Cardiac fibroblast (primary cell): Measurements from ENCODE around the gene UGT3A1.
"Not testable (repeated sequence)": the region's sequence is repeated elsewhere in the genome, so short reads cannot be mapped to it uniquely, and the experiment has no call there.

ENCODE experiments used
- DNase-seq, 2 donors: peaks; one replicate each; pipeline versions ENCODE4 v3.0.0 to v3.0.0-alpha.2; 2010; ENCODE audit warnings: low read depth in 2 of 2
- H3K4me3 ChIP-seq, 2 donors: replicated peaks in 1 of 2; 1 replicate in 1 of 2; 2 replicates in 1 of 2; pipeline ENCODE4 v1.5.1; 2011; ENCODE audit warnings: low read depth in 2 of 2, low read length in 2 of 2, mild to moderate bottlenecking in 2 of 2, moderate library complexity in 1 of 2
- TF ChIP-seq, protein P1 (sequence below): IDR thresholded peaks from one replicate; pipeline ENCODE4 v1.5.1; 2011; ENCODE audit warnings: low read depth, mild to moderate bottlenecking, low read length, inconsistent platforms

Gene UGT3A1

DNA sequence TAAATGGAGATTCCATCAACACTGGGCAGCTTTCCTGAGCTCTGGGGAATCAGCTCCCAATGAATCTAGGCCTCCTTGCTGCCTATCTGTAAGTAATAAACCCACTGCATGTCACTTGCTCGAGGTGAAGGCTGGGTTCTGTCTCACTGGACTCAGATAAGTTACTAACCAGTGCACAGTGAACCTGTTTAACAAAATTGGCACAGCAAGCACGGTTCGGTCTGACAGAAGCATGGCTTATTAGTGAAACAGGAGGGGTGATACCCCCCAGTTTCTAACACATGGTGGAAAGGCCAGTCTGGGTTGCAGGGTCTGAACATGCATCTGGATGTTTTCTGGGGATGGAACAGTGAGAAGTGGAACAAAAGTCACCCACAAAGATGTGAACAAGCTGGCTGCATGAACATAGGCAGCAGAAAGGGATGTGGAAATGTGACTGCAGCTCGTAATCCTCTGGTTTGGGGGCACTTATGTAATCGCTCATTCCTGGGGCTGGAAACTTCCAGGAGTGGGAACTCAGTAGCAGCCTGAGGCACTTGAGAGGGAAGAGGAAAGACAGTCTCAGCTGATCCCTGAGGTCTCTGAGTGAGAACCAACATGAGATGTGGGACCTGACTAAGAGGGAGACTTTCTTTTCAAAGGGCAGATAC lies 37.8 kb upstream of the UGT3A1 start:
- DNase-seq: no peak
- H3K4me3 ChIP-seq: no peak overlapping the region
- TF ChIP-seq, protein P1, sequence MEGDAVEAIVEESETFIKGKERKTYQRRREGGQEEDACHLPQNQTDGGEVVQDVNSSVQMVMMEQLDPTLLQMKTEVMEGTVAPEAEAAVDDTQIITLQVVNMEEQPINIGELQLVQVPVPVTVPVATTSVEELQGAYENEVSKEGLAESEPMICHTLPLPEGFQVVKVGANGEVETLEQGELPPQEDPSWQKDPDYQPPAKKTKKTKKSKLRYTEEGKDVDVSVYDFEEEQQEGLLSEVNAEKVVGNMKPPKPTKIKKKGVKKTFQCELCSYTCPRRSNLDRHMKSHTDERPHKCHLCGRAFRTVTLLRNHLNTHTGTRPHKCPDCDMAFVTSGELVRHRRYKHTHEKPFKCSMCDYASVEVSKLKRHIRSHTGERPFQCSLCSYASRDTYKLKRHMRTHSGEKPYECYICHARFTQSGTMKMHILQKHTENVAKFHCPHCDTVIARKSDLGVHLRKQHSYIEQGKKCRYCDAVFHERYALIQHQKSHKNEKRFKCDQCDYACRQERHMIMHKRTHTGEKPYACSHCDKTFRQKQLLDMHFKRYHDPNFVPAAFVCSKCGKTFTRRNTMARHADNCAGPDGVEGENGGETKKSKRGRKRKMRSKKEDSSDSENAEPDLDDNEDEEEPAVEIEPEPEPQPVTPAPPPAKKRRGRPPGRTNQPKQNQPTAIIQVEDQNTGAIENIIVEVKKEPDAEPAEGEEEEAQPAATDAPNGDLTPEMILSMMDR: no peak

DNA sequence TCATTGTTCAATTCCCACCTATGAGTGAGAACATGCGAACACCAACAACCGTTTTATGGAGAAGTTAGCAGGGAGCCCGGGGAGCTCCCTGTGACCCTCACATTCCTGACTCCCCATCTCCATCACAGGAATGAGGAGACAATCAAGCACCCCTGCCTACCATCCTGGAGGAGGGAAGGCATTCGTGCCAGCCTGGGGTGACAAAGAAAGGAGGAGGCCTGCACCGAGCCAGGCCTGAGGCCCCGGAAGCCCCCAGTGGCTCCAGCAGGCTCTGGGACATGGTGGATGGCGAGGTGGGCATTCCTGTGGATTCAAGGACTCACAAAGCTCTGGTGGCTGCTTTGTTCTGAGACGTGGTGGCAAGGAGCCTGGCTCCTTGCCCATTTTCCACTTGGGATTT lies 36.5 kb upstream of the UGT3A1 start:
- no peak for DNase-seq
- H3K4me3 ChIP-seq: no peak overlapping the region
- TF ChIP-seq, protein P1: no peak

DNA sequence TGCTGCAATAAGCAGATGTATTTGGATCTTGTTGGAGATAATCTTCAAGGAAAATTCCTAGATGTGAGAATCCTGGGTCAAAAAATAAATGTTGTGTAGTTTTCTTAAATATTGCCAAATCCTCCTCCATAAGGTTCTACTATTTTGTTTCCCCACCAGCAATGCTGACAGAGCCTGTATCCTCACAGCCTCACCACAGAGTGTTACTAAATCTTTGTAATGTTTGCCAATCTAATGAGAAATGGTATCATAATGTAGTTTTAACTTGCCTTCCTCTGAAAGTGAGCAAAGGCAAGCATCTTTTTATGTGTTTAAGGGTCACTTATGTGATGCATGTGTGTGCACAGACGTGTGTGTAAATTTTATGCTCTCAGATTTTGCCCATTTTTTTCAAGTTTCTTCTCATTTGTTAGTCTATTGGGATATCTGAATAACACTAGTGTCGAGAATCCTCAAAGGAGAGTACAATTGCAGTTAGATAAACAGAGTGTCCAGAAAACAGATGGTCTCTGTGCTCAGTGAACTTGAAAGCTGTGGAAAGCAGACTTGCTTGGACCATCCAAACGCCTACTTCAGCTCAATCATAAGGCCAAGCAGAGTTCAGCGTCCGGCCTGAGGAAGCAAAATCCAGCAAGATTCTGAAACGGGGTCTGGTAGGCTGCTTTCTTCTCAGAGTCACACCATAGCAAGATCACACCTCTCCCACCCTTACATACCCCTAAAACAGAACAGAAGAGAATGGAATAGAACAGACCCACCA lies 35.7 kb upstream of the UGT3A1 start:
- TF ChIP-seq, protein P1: no peak
- H3K4me3 ChIP-seq: no peak overlapping the region
- DNase-seq: no peak

DNA sequence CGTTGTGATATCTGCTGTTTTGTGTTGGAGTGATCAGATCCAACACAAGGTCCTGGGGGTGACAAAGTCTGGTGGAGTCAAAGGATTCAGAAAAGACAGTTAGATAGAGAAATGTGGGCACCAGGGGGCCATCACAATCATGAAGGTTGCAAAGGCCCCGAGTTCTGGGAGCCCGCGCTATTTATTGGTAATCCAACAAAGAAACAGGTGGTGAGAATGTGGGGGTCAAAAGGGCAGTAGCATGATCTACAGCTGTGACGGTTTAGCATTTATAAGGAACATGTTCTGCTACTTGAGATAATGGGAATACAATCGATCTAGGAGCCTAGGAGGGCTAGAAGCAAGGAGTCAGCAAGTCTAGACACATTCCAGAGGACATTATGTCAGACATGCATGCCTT lies 31.1 kb upstream of the UGT3A1 start:
- not testable (repeated sequence) for DNase-seq, H3K4me3 ChIP-seq

DNA sequence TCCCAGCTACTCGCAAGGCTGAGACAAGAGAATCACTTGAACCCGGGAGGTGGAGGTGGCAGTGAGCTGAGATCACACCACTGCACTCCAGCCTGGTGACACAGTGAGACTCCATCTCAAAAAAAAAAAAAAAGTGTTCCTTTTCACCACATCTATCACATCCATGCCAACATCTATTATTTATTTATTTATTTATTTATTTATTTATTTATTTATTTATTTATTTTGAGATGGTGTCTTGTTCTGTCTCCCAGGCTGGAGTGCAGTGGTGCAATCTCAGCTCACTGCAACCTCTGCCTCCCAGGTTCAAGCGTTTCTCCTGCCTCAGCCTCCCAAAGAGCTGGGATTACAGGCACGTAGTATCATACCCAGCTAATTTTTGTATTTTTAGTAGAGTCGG lies 28.4 kb upstream of the UGT3A1 start:
- DNase-seq, H3K4me3 ChIP-seq: not testable (repeated sequence)

DNA sequence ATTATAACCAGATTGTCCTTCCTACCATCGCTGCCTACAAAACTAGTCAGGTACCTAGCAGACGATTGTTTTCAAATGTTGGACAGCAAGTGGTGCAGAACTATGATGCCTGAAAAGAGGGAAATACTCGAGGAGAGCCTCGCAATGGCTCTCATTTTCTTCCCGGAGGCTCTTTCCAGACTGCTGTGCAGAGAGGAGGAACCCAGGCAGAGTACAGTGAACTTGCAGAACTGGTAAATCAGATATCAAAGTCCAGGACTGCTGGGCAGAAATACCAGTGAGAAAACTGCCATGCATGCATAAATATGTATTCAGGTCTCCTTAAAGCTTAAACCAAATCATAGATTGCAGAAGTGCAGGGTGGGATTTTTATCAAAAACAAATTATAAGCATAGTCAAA lies 26.4 kb upstream of the UGT3A1 start:
- H3K4me3 ChIP-seq: no peak overlapping the region
- no peak for DNase-seq
- TF ChIP-seq, protein P1: no peak

DNA sequence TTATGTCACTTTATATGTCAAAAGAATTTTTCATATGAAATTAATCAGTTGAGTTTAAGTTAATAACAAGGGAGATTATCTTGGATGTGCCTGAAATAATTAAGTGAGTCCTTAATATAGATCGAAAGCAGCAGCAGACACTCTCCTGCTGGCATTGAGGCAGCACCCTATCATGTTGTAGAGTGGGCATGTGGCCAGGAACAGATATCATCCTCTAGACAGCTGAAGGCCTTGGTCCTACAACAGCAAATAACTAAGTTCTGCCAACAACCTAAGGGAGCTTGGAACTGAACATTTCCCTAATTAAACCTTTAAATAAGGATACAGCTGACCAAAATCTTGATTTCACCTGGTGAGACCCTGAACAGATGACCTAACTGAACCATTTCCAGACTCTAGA lies 25.8 kb upstream of the UGT3A1 start:
- TF ChIP-seq, protein P1: no peak
- DNase-seq: no peak

DNA sequence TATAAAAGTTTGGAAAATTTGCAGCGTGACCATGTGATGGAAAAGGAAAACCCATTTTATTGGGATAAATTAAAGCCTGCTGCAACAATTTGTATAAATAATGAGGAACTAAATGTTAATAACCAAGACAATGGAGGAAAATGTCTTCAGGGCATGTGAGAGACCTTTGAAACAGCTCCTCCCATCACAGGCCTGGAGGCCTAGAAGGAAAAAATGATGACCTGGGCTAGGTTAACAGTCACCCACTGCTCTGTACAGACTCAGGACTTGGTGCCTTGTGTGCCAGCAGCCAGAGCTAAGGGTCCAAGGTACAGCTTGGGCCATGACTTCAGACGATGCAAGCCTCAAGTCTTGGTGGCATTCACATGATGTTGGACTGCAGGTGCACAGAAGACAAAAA lies 22.0 kb upstream of the UGT3A1 start:
- TF ChIP-seq, protein P1: no peak
- H3K4me3 ChIP-seq: no peak overlapping the region
- DNase-seq: no peak

More for the DNA sequence above, 25.8 kb upstream of the UGT3A1 start:
- H3K4me3 ChIP-seq: no peak overlapping the region
